Prostate gland (tissue), 2 donors: Measurements from ENCODE around the gene PALD1. TPM values are rescaled to one million over a fixed set of nuclear protein-coding genes. Genes with fewer than 3 reads are reported as not detected.

Source experiments
- DNase-seq: peaks from one replicate; pipeline ENCODE4 v3.0.0-alpha.2; 2019; ENCODE audit warnings: low spot score
- H3K27ac ChIP-seq, 2 donors: fragments of 200-600 bp; sonication (generic); 2 replicates each; pipeline ENCODE4 v1.5.1; 2017 to 2019
- H3K27me3 ChIP-seq: fragments of 200-600 bp; sonication (generic); replicated peaks from 2 replicates; pipeline ENCODE4 v1.5.1; 2019; ENCODE audit not compliant: insufficient read depth
- H3K36me3 ChIP-seq, 2 donors: fragments of 200-600 bp; sonication (generic); 1 replicate in 1 of 2; 2 replicates in 1 of 2; pipeline versions ENCODE4 v1.5.1 to v1.8.1; 2017 to 2019
- H3K4me1 ChIP-seq: fragments of 200-600 bp; sonication (generic); replicated peaks from 2 replicates; pipeline ENCODE4 v1.5.1; 2019
- H3K4me3 ChIP-seq, 2 donors: fragments of 200-600 bp; sonication (generic); 2 replicates each; pipeline ENCODE4 v1.5.1; 2017 to 2019
- H3K9me3 ChIP-seq: fragments of 200-600 bp; sonication (generic); 2 replicates; pipeline ENCODE4 v1.5.1; 2017
- CTCF ChIP-seq, 4 experiments: fragments of 200-600 bp in 2 of 4; fragments of 450-650 bp in 2 of 4; sonication (generic) in 2 of 4; IDR thresholded peaks; 1 replicate in 3 of 4; 2 replicates in 1 of 4; pipeline ENCODE4 v1.5.1; 2016 to 2019; ENCODE audit warnings: antibody characterized with exemption in 4 of 4, mild to moderate bottlenecking in 2 of 4, moderate library complexity in 2 of 4
- POLR2A ChIP-seq: fragments of 450-650 bp; IDR thresholded peaks from one replicate; pipeline ENCODE4 v1.6.1; 2016; ENCODE audit warnings: antibody characterized with exemption, mild to moderate bottlenecking
- POLR2AphosphoS5 ChIP-seq: sonication (generic); formaldehyde crosslinking; IDR thresholded peaks from one replicate; pipeline ENCODE4 v1.6.1; 2017; ENCODE audit warnings: antibody characterized with exemption
- WGBS: methylation state at CpG from one replicate; pipeline ENCODE4 v1.1.5; 2018; 5-methylcytosine and 5-hydroxymethylcytosine counted together
- intact Hi-C: fragments of 100-400 bp; cut with DNase I; formaldehyde crosslinking; loops from one replicate; pipeline ENCODE4 v1.14.2; 2022
- total RNA-seq, 2 donors: library from RNA; depleted of rRNA; stranded (reverse); fragments of >200 nt; gene quantifications; one replicate each; pipeline ENCODE4 v1.1.0, GENCODE V29; 2016

PALD1 gene
- total RNA-seq, 2 donors from 2014 or later: 6.6 to 12.4 TPM

- Histone ChIP-seq H3K36me3 (no peaks in the 10 kb centered on the region), H3K27ac (no peak overlapping the region), H3K4me1 (no peaks in the 10 kb centered on the region), H3K4me3 (no peak overlapping the region), H3K27me3 (no peaks in the 10 kb centered on the region), H3K9me3 (no peaks in the 10 kb centered on the region)
- no peak for TF ChIP-seq POLR2AphosphoS5
- no peak for TF ChIP-seq POLR2A
- no peak for TF ChIP-seq CTCF (IDR thresholded peaks at IDR 0.05)
- DNase-seq: no peak
- intact Hi-C loops: no loop called here
- WGBS: 60% methylated on average over 8 of the region's 8 CpGs
Observed at GRCh38 chr10:70585578-70586169, 107.1 kb downstream of the PALD1 start.

- H3K4me3 ChIP-seq: no peak overlapping the region
- DNase-seq: no peak
- no peaks in the 10 kb centered on the region for H3K27me3 ChIP-seq
- 90% methylated on average over 8 of the region's 8 CpGs for WGBS
- no peaks in the 10 kb centered on the region for H3K9me3 ChIP-seq
- no peak for TF ChIP-seq POLR2AphosphoS5
- TF ChIP-seq POLR2A: no peak
- TF ChIP-seq CTCF (IDR thresholded peaks at IDR 0.05): no peak
- no peaks in the 10 kb centered on the region for H3K4me1 ChIP-seq
- H3K27ac ChIP-seq: no peak overlapping the region
- no peaks in the 10 kb centered on the region for H3K36me3 ChIP-seq
- intact Hi-C loops: no loop called here
Observed at GRCh38 chr10:70586348-70586930, 107.9 kb downstream of the PALD1 start.

- intact Hi-C loops: no loop called here
- WGBS: 84% methylated on average over 8 of the region's 8 CpGs
- Histone ChIP-seq H3K4me3 (no peak overlapping the region), H3K27me3 (no peaks in the 10 kb centered on the region), H3K36me3 (no peaks in the 10 kb centered on the region), H3K9me3 (no peaks in the 10 kb centered on the region), H3K27ac (no peak overlapping the region), H3K4me1 (no peaks in the 10 kb centered on the region)
- TF ChIP-seq CTCF (IDR thresholded peaks at IDR 0.05) (no peak), POLR2A (no peak), POLR2AphosphoS5 (no peak)
- no peak for DNase-seq
Observed at GRCh38 chr10:70587045-70587658, 108.6 kb downstream of the PALD1 start.

- H3K9me3 ChIP-seq: no peaks in the 10 kb centered on the region
- H3K4me3 ChIP-seq: no peak overlapping the region
- TF ChIP-seq POLR2AphosphoS5 (no peak), CTCF (IDR thresholded peaks at IDR 0.05) (no peak), POLR2A (no peak)
- no peaks in the 10 kb centered on the region for H3K4me1 ChIP-seq
- H3K27ac ChIP-seq: no peak overlapping the region
- no peaks in the 10 kb centered on the region for H3K27me3 ChIP-seq
- DNase-seq: no peak
- H3K36me3 ChIP-seq: no peaks in the 10 kb centered on the region
- intact Hi-C loops: no loop called here
- 60% methylated on average over 6 of the region's 6 CpGs for WGBS
Observed at GRCh38 chr10:70588255-70588654, 109.7 kb downstream of the PALD1 start.
